Astrocyte (in vitro differentiated cells and primary cell): ENCODE results near the gene INPP4A. TPM values are rescaled to one million over a fixed set of nuclear protein-coding genes. Genes with fewer than 3 reads are reported as not detected.

Experiments used
- DNase-seq: peaks from one replicate; pipeline ENCODE4 v3.0.0-alpha.2; 2010; ENCODE audit warnings: low read depth
- FAIRE-seq: peaks from 2 replicates; lab custom pipeline; 2011; peaks lifted over from hg19 to GRCh38; lab: Jason Lieb, UNC
- H2AFZ ChIP-seq: 2 replicates; pipeline ENCODE4 v1.6.0; 2012; ENCODE audit warnings: low read depth, low read length, inconsistent platforms
- H3K27ac ChIP-seq: 2 replicates; pipeline ENCODE4 v1.5.1; 2011; ENCODE audit warnings: low read depth, low read length, inconsistent platforms
- H3K27me3 ChIP-seq: 2 replicates; pipeline ENCODE4 v1.6.0; 2011; ENCODE audit warnings: low read length, inconsistent platforms; ENCODE audit not compliant: insufficient read depth
- H3K36me3 ChIP-seq: 2 replicates; pipeline ENCODE4 v1.5.1; 2011; ENCODE audit warnings: low read length, inconsistent platforms; ENCODE audit not compliant: insufficient read depth
- H3K4me1 ChIP-seq: 2 replicates; pipeline ENCODE4 v1.5.1; 2011; ENCODE audit warnings: low read length, inconsistent platforms; ENCODE audit not compliant: insufficient read depth
- H3K4me2 ChIP-seq: 2 replicates; pipeline ENCODE4 v1.6.0; 2012; ENCODE audit warnings: low read length, inconsistent platforms
- H3K4me3 ChIP-seq: 2 replicates; pipeline ENCODE4 v1.5.1; 2011; ENCODE audit warnings: low read depth, mild to moderate bottlenecking, low read length, inconsistent platforms; ENCODE audit not compliant: insufficient read depth
- H3K79me2 ChIP-seq: 2 replicates; pipeline ENCODE4 v1.6.0; 2012; ENCODE audit warnings: mild to moderate bottlenecking, low read length, inconsistent platforms; ENCODE audit not compliant: insufficient read depth
- H3K9ac ChIP-seq: 2 replicates; pipeline ENCODE4 v1.6.0; 2012; ENCODE audit warnings: mild to moderate bottlenecking, low read length, inconsistent platforms
- H3K9me3 ChIP-seq: 2 replicates; pipeline ENCODE4 v1.5.1; 2012; ENCODE audit warnings: low read depth, mild to moderate bottlenecking, low read length, inconsistent platforms; ENCODE audit not compliant: insufficient read depth
- H4K20me1 ChIP-seq: 2 replicates; pipeline ENCODE4 v1.6.0; 2012; ENCODE audit warnings: low read length, inconsistent platforms; ENCODE audit not compliant: insufficient read depth
- H3K27ac Mint-ChIP-seq: one replicate; pipeline ENCODE4 v1.8.0; 2021; ENCODE audit warnings: mild to moderate bottlenecking, mixed read lengths; ENCODE audit not compliant: unreplicated experiment
- H3K27me3 Mint-ChIP-seq: one replicate; pipeline ENCODE4 v1.8.0; 2021; ENCODE audit warnings: low read depth, mixed read lengths; ENCODE audit not compliant: unreplicated experiment
- H3K36me3 Mint-ChIP-seq: one replicate; pipeline ENCODE4 v1.8.0; 2021; ENCODE audit warnings: low read depth, mixed read lengths; ENCODE audit not compliant: unreplicated experiment
- H3K4me1 Mint-ChIP-seq: one replicate; pipeline ENCODE4 v1.8.0; 2021; ENCODE audit warnings: low read depth, mixed read lengths; ENCODE audit not compliant: unreplicated experiment
- H3K4me3 Mint-ChIP-seq: one replicate; pipeline ENCODE4 v1.8.0; 2021; ENCODE audit warnings: mild to moderate bottlenecking, moderate library complexity, mixed read lengths; ENCODE audit not compliant: unreplicated experiment
- H3K9me3 Mint-ChIP-seq: one replicate; pipeline ENCODE4 v1.8.0; 2021; ENCODE audit warnings: mild to moderate bottlenecking, mixed read lengths; ENCODE audit not compliant: unreplicated experiment
- CTCF ChIP-seq: IDR thresholded peaks from 2 replicates; pipeline ENCODE4 v1.5.1; 2011; ENCODE audit warnings: low read depth, mild to moderate bottlenecking, inconsistent platforms, low read length, moderate library complexity; ENCODE audit not compliant: insufficient read depth
- EZH2 ChIP-seq: IDR thresholded peaks from 2 replicates; pipeline ENCODE4 v1.6.1; 2012; ENCODE audit warnings: mild to moderate bottlenecking, low read length, inconsistent platforms; ENCODE audit not compliant: insufficient read depth
- total RNA-seq: library from RNA; stranded (reverse); gene quantifications from 2 replicates; pipeline ENCODE4 v1.2.1, GENCODE V29; 2021

Gene INPP4A
- total RNA-seq, 1 donor from 2014 or later, result 19.4 TPM

- no peaks in the 10 kb centered on the region for H3K36me3 ChIP-seq
- H3K9me3 ChIP-seq, result no peaks in the 10 kb centered on the region
- H3K27ac ChIP-seq, result no peak overlapping the region
- FAIRE-seq (no peak), DNase-seq (no peak)
- no peaks in the 10 kb centered on the region for H3K27me3 ChIP-seq
- no peak for TF ChIP-seq CTCF
- TF ChIP-seq EZH2, result no peak
- no peaks in the 10 kb centered on the region for H3K79me2 ChIP-seq
- peaks cover 3% of the 10 kb centered on the region for H4K20me1 ChIP-seq
- Mint-ChIP-seq H3K4me3 (no peak overlapping the region), H3K9me3 (no peaks in the 10 kb centered on the region), H3K27ac (no peak overlapping the region), H3K27me3 (peaks cover 4% of the 10 kb centered on the region), H3K36me3 (peaks cover 31% of the 10 kb centered on the region), H3K4me1 (peaks cover 3% of the 10 kb centered on the region)
- H3K4me1 ChIP-seq, result no peaks in the 10 kb centered on the region
- no peak overlapping the region for H3K9ac ChIP-seq
- no peak overlapping the region for H2AFZ ChIP-seq
- no peak overlapping the region for H3K4me2 ChIP-seq
- H3K4me3 ChIP-seq, result no peak overlapping the region
Measured at GRCh38 chr2:98571796-98572195, 127.1 kb downstream of the INPP4A start.

- H3K27me3 Mint-ChIP-seq, result no peaks in the 10 kb centered on the region
- no peaks in the 10 kb centered on the region for H3K27me3 ChIP-seq
Measured at GRCh38 chr2:98572211-98572610, 127.6 kb downstream of the INPP4A start.

More at GRCh38 chr2:98572211-98572610, 127.6 kb downstream of the INPP4A start:
- Mint-ChIP-seq H3K27ac (no peak overlapping the region), H3K9me3 (no peaks in the 10 kb centered on the region), H3K36me3 (peaks cover 27% of the 10 kb centered on the region), H3K4me1 (peaks cover 3% of the 10 kb centered on the region), H3K4me3 (no peak overlapping the region)
- TF ChIP-seq EZH2 (no peak), CTCF (no peak)
- Histone ChIP-seq H3K79me2 (no peaks in the 10 kb centered on the region), H3K36me3 (no peaks in the 10 kb centered on the region), H3K27ac (no peak overlapping the region), H2AFZ (no peak overlapping the region), H3K4me2 (no peak overlapping the region), H3K9me3 (no peaks in the 10 kb centered on the region), H4K20me1 (peaks cover 3% of the 10 kb centered on the region), H3K4me1 (no peaks in the 10 kb centered on the region), H3K4me3 (no peak overlapping the region), H3K9ac (no peak overlapping the region)
- DNase-seq, result no peak
- FAIRE-seq, result no peak
